NCI-H748 (cell line): Measurements from ENCODE around the gene MICAL2.

Experiments used
- DNase-seq: peaks from one replicate; lab custom pipeline; 2025; ENCODE audit not compliant: unreplicated experiment; lab: John Stamatoyannopoulos, UW

MICAL2 gene

DNA sequence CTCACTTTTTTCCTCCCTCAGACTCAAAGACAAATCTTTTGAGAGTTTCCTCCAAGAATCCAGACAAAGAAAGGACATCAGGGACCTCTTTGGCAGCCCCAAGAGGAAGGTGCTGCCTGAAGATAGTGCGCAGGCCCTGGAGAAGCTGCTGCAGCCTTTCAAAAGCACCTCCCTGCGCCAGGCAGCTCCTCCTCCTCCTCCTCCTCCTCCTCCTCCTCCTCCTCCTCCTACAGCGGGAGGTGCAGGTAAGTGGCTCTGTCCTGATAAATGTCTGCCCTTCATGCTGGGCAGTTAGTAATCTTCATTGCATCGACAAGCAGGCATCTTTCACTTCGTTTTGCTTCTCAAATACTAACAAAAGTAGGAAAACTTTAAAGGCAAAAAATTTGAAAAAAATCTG is 184.2 kb downstream of the MICAL2 start:
- DNase-seq, result no peak

DNA sequence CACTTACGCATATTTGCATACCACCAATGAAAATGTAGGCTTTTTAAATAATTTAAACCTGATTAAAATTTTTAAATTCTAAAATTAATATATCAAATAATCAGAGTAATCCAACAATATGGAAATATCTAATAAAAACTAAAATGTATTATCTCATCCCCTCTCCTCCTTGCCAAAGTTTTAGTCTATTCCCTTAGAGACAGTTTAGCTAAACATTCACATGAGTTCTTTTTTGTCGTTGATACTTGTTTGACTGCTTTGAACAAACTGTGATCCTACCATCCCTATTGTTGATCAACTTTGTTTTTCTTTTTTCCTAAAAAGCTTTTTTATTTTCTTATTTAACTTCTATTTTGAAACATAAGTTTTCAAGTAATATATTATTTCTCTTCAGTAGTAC is 185.6 kb downstream of the MICAL2 start:
- no peak for DNase-seq

DNA sequence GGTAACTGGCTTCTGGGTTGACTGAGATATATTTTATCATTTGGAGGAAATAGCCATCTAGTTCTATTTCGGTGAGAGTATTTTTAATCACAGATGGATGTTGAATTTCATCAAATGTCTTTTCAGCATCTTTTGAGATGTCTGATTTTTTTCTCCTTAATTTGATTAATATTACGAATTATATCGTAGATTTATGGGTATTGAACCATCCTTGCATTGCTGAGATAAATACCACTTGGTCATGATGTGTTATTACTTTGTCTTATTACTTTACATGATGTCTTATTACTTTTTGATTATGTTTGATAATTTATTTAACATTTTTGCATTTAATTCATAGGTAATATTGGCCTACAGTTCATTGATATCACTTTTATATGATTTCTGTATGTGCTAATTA is 188.2 kb downstream of the MICAL2 start:
- peak; percentile 14 for DNase-seq

DNA sequence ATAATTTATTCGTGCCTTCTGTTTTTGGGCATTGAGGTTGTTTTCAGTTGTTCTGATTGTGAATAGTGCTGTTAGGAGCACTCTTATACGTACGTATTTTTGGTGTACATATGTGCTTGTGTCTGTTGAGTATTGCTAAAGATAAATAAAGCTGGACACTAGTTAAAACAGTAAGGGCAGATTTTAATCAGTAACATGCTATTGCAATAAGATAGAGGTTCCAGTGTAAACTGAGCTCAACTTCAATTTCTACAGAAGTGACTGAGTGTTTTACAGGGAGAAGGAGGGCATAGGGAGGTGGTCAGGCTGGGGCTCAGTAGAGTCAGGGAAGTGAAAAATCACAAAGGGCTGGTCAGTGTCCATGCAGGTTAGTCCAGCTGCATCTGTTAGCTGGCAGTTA is 191.0 kb downstream of the MICAL2 start:
- DNase-seq, result no peak

DNA sequence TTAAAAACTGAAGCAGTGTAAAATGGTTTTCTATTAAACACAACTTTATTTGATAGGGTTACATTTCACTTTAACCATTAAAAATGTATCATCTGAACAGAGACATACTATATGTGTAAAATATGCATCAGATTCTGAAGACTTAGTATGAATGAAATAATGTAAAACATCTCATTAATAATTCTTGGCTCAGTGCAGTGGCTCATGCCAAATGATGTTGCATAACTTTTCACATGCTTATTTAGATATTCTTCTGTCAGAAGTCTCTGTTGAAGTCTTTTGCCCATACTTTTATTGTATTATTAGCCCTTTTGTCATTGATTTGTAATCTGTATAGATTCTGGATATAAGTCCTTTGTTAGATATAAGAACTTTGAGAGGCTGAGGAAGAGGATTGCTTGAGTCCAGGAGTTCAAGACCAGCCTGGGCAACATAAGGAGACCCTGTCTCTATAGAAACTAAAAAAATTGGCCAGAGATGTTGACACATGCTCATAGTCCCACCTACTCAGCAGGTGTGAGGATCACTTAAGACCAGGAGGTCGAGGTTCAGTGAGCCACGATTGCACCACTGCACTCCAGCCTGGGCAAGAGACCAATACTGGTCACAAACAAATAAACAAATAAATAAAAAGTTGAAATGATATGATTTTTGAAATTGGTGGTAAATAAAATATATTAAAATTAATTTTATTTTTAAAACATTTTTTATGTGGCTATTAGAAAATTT is 193.2 kb downstream of the MICAL2 start:
- DNase-seq, result peak; percentile 22

DNA sequence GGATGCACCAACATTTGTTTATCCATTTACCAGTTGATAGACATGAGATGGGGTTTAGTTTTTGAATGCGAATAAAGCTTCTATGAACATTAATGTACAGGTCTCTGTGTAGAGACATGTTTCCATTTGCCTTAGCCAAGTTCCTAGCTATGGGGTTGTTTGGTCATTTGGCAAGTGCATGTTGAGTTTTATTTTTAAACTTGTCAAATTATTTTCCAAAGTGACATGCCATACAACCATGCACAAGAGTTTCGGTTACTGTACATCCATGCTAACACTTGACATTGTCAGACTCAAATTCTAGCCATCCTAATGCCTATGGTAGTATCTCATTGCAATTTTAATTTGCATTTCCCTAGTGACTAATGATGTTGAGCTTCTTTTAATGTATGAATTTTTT is 196.4 kb downstream of the MICAL2 start:
- DNase-seq, result no peak

DNA sequence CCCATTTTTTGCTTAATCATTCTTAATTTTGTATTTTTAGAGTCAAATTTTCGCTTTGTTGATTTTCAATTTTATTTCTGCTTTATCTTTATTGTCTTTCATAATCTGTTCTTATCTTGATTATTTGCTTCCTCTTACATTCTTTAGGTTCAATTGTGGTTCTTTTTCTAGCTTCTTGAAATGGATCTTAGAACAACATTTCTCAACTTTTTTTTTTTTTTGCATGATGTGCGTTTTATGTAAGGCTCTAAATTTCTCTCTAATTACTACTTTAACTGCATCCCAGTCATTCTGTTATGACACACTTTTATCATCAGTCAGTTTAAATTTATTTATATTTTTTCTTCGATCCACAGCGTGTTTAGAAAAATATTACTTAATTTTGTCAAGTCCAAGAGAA is 201.7 kb downstream of the MICAL2 start:
- DNase-seq, result no peak
